ENCODE data around the gene BOLA3. TPM values are rescaled to one million over a fixed set of nuclear protein-coding genes. Genes with fewer than 3 reads are reported as not detected.

Gene BOLA3
- total RNA-seq, 1 donor from 2014 or later = 17.0 TPM

- no peak overlapping the region for H3K27ac Mint-ChIP-seq
- no peaks in the 10 kb centered on the region for H3K27me3 Mint-ChIP-seq (ENCODE audit: low read depth)
- no peak overlapping the region for H3K4me3 Mint-ChIP-seq
- no peak for DNase-seq (ENCODE audit: low spot score in 2 of 2, unreplicated experiment in 2 of 2)
- TF ChIP-seq CTCF (IDR thresholded peaks at IDR 0.05; ENCODE audit: unreplicated experiment) = no peak
- peaks cover 31% of the 10 kb centered on the region for H3K36me3 Mint-ChIP-seq
- no peaks in the 10 kb centered on the region for H3K9me3 Mint-ChIP-seq
- H3K4me1 Mint-ChIP-seq = no peaks in the 10 kb centered on the region
These were observed 47.9 kb downstream of the BOLA3 start for GRCh38 chr2:74099835-74100234.

- no peak for TF ChIP-seq CTCF (IDR thresholded peaks at IDR 0.05; ENCODE audit: unreplicated experiment)
- no peaks in the 10 kb centered on the region for H3K4me1 Mint-ChIP-seq
- no peak overlapping the region for H3K4me3 Mint-ChIP-seq
- no peak for DNase-seq (ENCODE audit: low spot score in 2 of 2, unreplicated experiment in 2 of 2)
- peaks cover 35% of the 10 kb centered on the region for H3K36me3 Mint-ChIP-seq
- no peaks in the 10 kb centered on the region for H3K27me3 Mint-ChIP-seq (ENCODE audit: low read depth)
- H3K9me3 Mint-ChIP-seq = no peaks in the 10 kb centered on the region
- no peak overlapping the region for H3K27ac Mint-ChIP-seq
These were observed 48.4 kb downstream of the BOLA3 start for GRCh38 chr2:74099271-74099670.

- Mint-ChIP-seq H3K36me3 (peaks cover 34% of the 10 kb centered on the region), H3K27ac (no peak overlapping the region), H3K4me1 (no peaks in the 10 kb centered on the region), H3K27me3 (ENCODE audit: low read depth) (no peaks in the 10 kb centered on the region), H3K9me3 (no peaks in the 10 kb centered on the region), H3K4me3 (no peak overlapping the region)
- no peak for TF ChIP-seq CTCF (IDR thresholded peaks at IDR 0.05; ENCODE audit: unreplicated experiment)
- DNase-seq (ENCODE audit: low spot score in 2 of 2, unreplicated experiment in 2 of 2) = no peak
These were observed 50.1 kb downstream of the BOLA3 start for GRCh38 chr2:74097574-74097973.

- Mint-ChIP-seq H3K9me3 (no peaks in the 10 kb centered on the region), H3K27me3 (ENCODE audit: low read depth) (no peaks in the 10 kb centered on the region), H3K4me3 (no peak overlapping the region), H3K36me3 (peaks cover 33% of the 10 kb centered on the region), H3K27ac (no peak overlapping the region), H3K4me1 (no peaks in the 10 kb centered on the region)
- no peak for DNase-seq (ENCODE audit: low spot score in 2 of 2, unreplicated experiment in 2 of 2)
- TF ChIP-seq CTCF (IDR thresholded peaks at IDR 0.05; ENCODE audit: unreplicated experiment) = no peak
These were observed 51.7 kb downstream of the BOLA3 start for GRCh38 chr2:74096052-74096451.

GRCh38 chr2:74095632-74096031 lies 52.1 kb downstream of the BOLA3 start:
- Mint-ChIP-seq H3K4me3 (no peak overlapping the region), H3K9me3 (no peaks in the 10 kb centered on the region), H3K27me3 (ENCODE audit: low read depth) (no peaks in the 10 kb centered on the region), H3K36me3 (peaks cover 33% of the 10 kb centered on the region), H3K4me1 (no peaks in the 10 kb centered on the region), H3K27ac (no peak overlapping the region)
- DNase-seq (ENCODE audit: low spot score in 2 of 2, unreplicated experiment in 2 of 2) = no peak
- TF ChIP-seq CTCF (IDR thresholded peaks at IDR 0.05; ENCODE audit: unreplicated experiment) = no peak

GRCh38 chr2:74094291-74094690 lies 53.4 kb downstream of the BOLA3 start:
- Mint-ChIP-seq H3K27me3 (ENCODE audit: low read depth) (no peaks in the 10 kb centered on the region), H3K4me3 (no peak overlapping the region), H3K36me3 (peaks cover 31% of the 10 kb centered on the region), H3K9me3 (no peaks in the 10 kb centered on the region), H3K27ac (no peak overlapping the region), H3K4me1 (no peaks in the 10 kb centered on the region)
- no peak for TF ChIP-seq CTCF (IDR thresholded peaks at IDR 0.05; ENCODE audit: unreplicated experiment)
- DNase-seq (ENCODE audit: low spot score in 2 of 2, unreplicated experiment in 2 of 2) = no peak
